K562 (cell line): ENCODE data around the gene MET. TPM values are rescaled to one million over a fixed set of nuclear protein-coding genes. Genes with fewer than 3 reads are reported as not detected.
A peak's percentile ranks its signal among the peaks of the same experiment; 100 is the strongest.

Source experiments
- ATAC-seq: fragments of 200-7000 bp; cut with Tn5 transposase; 3 replicates; pipeline ENCODE4 v1.9.1; 2020; ENCODE audit warnings: moderate library complexity
- BruUV-seq: library from RNA; stranded (reverse); fragments of 400-500 nt; replicated peaks from 2 replicates; lab custom pipeline; 2021; lab: Mats Ljungman, UMichigan
- CTCF ChIA-PET: fragments of 300-600 bp; formaldehyde crosslinking; extraction: SDS; loops from one replicate; lab custom pipeline; 2021; ENCODE audit warnings: low intra/inter-chr PET ratio; lab: Yijun Ruan, JAX
- POLR2A ChIA-PET: fragments of 300-600, 350-650 bp; sonication (Branson Sonifier 250); formaldehyde crosslinking; extraction: SDS; loops from one replicate; lab custom pipeline; 2021; ENCODE audit warnings: antibody characterized with exemption, inconsistent platforms; lab: Yijun Ruan, JAX
- DNase-seq, 4 experiments: peaks; one replicate each; pipeline versions ENCODE4 v3.0.0 to v3.0.0-alpha.2; 2011 to 2018; ENCODE audit warnings: low spot score in 3 of 4, mixed read lengths in 3 of 4; ENCODE audit errors: extremely low read depth in 1 of 4
- FAIRE-seq: peaks from 2 replicates; lab custom pipeline; 2011; peaks lifted over from hg19 to GRCh38; lab: Jason Lieb, UNC
- H2AFZ ChIP-seq: 2 replicates; pipeline ENCODE4 v1.6.0; 2011; ENCODE audit warnings: low read depth, low read length, control low read depth, inconsistent platforms
- H3K27ac ChIP-seq: fragments of 200-600 bp; 3 replicates; pipeline ENCODE4 v1.8.0; 2011; ENCODE audit warnings: low read depth, mild to moderate bottlenecking, control low read depth, inconsistent platforms, low read length, moderate library complexity, mixed read lengths; ENCODE audit errors: extremely low read depth
- H3K27me3 ChIP-seq, 2 experiments: fragments of 300-600 bp in 1 of 2; 2 replicates in 1 of 2; 3 replicates in 1 of 2; pipeline versions ENCODE4 v1.6.0 to v1.8.0; 2011; ENCODE audit warnings: inconsistent platforms in 2 of 2, low read length in 2 of 2, mild to moderate bottlenecking in 1 of 2, mixed read lengths in 1 of 2, moderate library complexity in 1 of 2; ENCODE audit not compliant: control insufficient read depth in 2 of 2, insufficient read depth in 2 of 2
- H3K36me3 ChIP-seq: fragments of 300-600 bp; 3 replicates; pipeline ENCODE4 v1.8.0; 2011; ENCODE audit warnings: mild to moderate bottlenecking, low read length, inconsistent platforms; ENCODE audit not compliant: control insufficient read depth, insufficient read depth
- H3K4me1 ChIP-seq, 2 experiments: fragments of 200-600 bp in 1 of 2; replicated peaks in 1 of 2; 2 replicates in 1 of 2; 3 replicates in 1 of 2; pipeline versions ENCODE4 v1.5.1 to v1.8.0; 2011; ENCODE audit warnings: inconsistent platforms in 2 of 2, low read length in 2 of 2, mild to moderate bottlenecking in 1 of 2, mixed read lengths in 1 of 2, moderate library complexity in 1 of 2; ENCODE audit not compliant: control insufficient read depth in 2 of 2, insufficient read depth in 2 of 2
- H3K4me2 ChIP-seq: 2 replicates; pipeline ENCODE4 v1.6.1; 2011; ENCODE audit warnings: low read length, control low read depth, inconsistent platforms, mixed read lengths; ENCODE audit not compliant: insufficient read depth
- H3K4me3 ChIP-seq: fragments of 200-600 bp; sonication (generic), shearing (Covaris generic); 2 replicates; pipeline ENCODE4 v1.5.1; 2016; ENCODE audit warnings: control low read depth, inconsistent platforms
- H3K79me2 ChIP-seq: fragments of 200-600 bp; 3 replicates; pipeline ENCODE4 v1.8.0; 2011; ENCODE audit warnings: low read length, inconsistent platforms; ENCODE audit not compliant: control insufficient read depth, insufficient read depth
- H3K9ac ChIP-seq, 2 experiments: 2 replicates each; pipeline versions ENCODE4 v1.6.0 to v1.6.1; 2011; ENCODE audit warnings: low read depth in 2 of 2, low read length in 2 of 2, control low read depth in 1 of 2, inconsistent platforms in 1 of 2, mild to moderate bottlenecking in 1 of 2, mixed read lengths in 1 of 2; ENCODE audit not compliant: insufficient read depth in 1 of 2
- H3K9me1 ChIP-seq: one replicate; pipeline ENCODE4 v1.6.0; 2011; ENCODE audit warnings: inconsistent platforms, mild to moderate bottlenecking, low read length, moderate library complexity; ENCODE audit not compliant: control insufficient read depth, insufficient read depth
- H3K9me3 ChIP-seq: replicated peaks from 2 replicates; pipeline ENCODE4 v1.5.1; 2011; ENCODE audit warnings: low read depth, low read length, inconsistent platforms; ENCODE audit not compliant: control insufficient read depth, insufficient read depth
- H4K20me1 ChIP-seq: replicated peaks from 2 replicates; pipeline ENCODE4 v1.6.1; 2011; ENCODE audit warnings: low read length, inconsistent platforms, mixed read lengths; ENCODE audit not compliant: control insufficient read depth, insufficient read depth
- ATF7 ChIP-seq: fragments of 450-650 bp; IDR thresholded peaks from 2 replicates; pipeline ENCODE4 v1.7.1; 2014; ENCODE audit warnings: mild to moderate bottlenecking, moderate library complexity
- BRD4 ChIP-seq: fragments of 200-600 bp; sonication (generic); IDR thresholded peaks from 2 replicates; pipeline ENCODE4 v1.6.1; 2017; ENCODE audit warnings: inconsistent platforms
- C11orf30 ChIP-seq: fragments of 450-650 bp; IDR thresholded peaks from 2 replicates; pipeline ENCODE4 v1.6.1; 2016; ENCODE audit warnings: low read depth, mild to moderate bottlenecking
- E4F1 ChIP-seq: fragments of 250-450 bp; sonication (Bioruptor Pico); IDR thresholded peaks from 2 replicates; pipeline ENCODE4 v1.5.0; 2021; ENCODE audit warnings: mild to moderate bottlenecking, borderline replicate concordance
- HMGXB4 ChIP-seq: sonication (generic); formaldehyde crosslinking; IDR thresholded peaks from 2 replicates; pipeline ENCODE4 v1.8.1; 2023; ENCODE audit warnings: mild to moderate bottlenecking, missing genetic modification reagents
- MAFF ChIP-seq: IDR thresholded peaks from 2 replicates; pipeline ENCODE4 v1.6.1; 2012; ENCODE audit warnings: low read length, improper control_type of control experiment
- MAFG ChIP-seq: fragments of 450-650 bp; conservative IDR thresholded peaks from 2 replicates; pipeline ENCODE4 v1.6.1; 2016; ENCODE audit warnings: missing genetic modification characterization, missing compliant biosample characterization
- MAFK ChIP-seq: IDR thresholded peaks from 2 replicates; pipeline ENCODE4 v1.6.1; 2011; ENCODE audit warnings: low read length, improper control_type of control experiment
- MYBL2 ChIP-seq, 2 experiments: fragments of 450-650 bp in 1 of 2; sonication (generic) in 1 of 2; formaldehyde crosslinking in 1 of 2; IDR thresholded peaks; 2 replicates each; pipeline versions ENCODE4 v1.6.1 to v1.8.1; 2017 to 2022; ENCODE audit warnings: borderline replicate concordance in 1 of 2, inconsistent platforms in 1 of 2, low read depth in 1 of 2, mild to moderate bottlenecking in 1 of 2, missing genetic modification reagents in 1 of 2, moderate library complexity in 1 of 2
- NFE2 ChIP-seq: IDR thresholded peaks from 2 replicates; pipeline ENCODE4 v1.6.1; 2014; ENCODE audit warnings: antibody characterized with exemption, low read depth
- NFE2L1 ChIP-seq: fragments of 450-650 bp; IDR thresholded peaks from 2 replicates; pipeline ENCODE4 v1.6.1; 2016; ENCODE audit warnings: missing genetic modification characterization, low read depth, mild to moderate bottlenecking, missing compliant biosample characterization, moderate library complexity, borderline replicate concordance
- POLR3G ChIP-seq: IDR thresholded peaks from 2 replicates; pipeline ENCODE4 v1.6.1; 2011; ENCODE audit not compliant: insufficient read length, insufficient replicate concordance; ENCODE audit errors: extremely low read depth
- RBM34 ChIP-seq: fragments of 200-400 bp; formaldehyde crosslinking; IDR thresholded peaks from 2 replicates; pipeline ENCODE4 v1.6.1; 2018; ENCODE audit warnings: low read length, borderline replicate concordance; ENCODE audit not compliant: insufficient read depth
- SMAD1 ChIP-seq: fragments of 150-350 bp; IDR thresholded peaks from 2 replicates; pipeline ENCODE4 v1.6.1; 2014; ENCODE audit warnings: low read length, low read depth; ENCODE audit not compliant: partially characterized antibody
- ZC3H8 ChIP-seq: fragments of 450-650 bp; IDR thresholded peaks from 2 replicates; pipeline ENCODE4 v1.6.1; 2017
- ZNF143 ChIP-seq: sonication (generic); formaldehyde crosslinking; IDR thresholded peaks from 2 replicates; pipeline ENCODE4 v1.9.0; 2022; ENCODE audit warnings: mild to moderate bottlenecking, missing genetic modification reagents
- ZNF316 ChIP-seq: fragments of 450-650 bp; IDR thresholded peaks from 2 replicates; pipeline ENCODE4 v1.6.1; 2016
- ZNF589 ChIP-seq: fragments of 200-800 bp; sonication (Bioruptor generic); IDR thresholded peaks from 2 replicates; pipeline ENCODE4 v1.6.1; 2016; ENCODE audit warnings: low read depth, missing genetic modification characterization, missing compliant biosample characterization
- ZNF655 ChIP-seq: fragments of 250-450 bp; sonication (Bioruptor Pico); IDR thresholded peaks from 2 replicates; pipeline ENCODE4 v1.5.0; 2021
- WGBS: fragments of 100-300 bp; shearing (Covaris generic); methylation state at CpG from one replicate; pipeline ENCODE4 v1.1.6; 2016; ENCODE audit warnings: low coverage, mixed read lengths; ENCODE audit not compliant: insufficient coverage; ENCODE audit errors: missing lambda C conversion rate; 5-methylcytosine and 5-hydroxymethylcytosine counted together
- in situ Hi-C: fragments of 300-500 bp; cut with MboI; formaldehyde crosslinking; loops from 4 replicates; pipeline ENCODE4 v1.15.0; 2018; ENCODE audit warnings: inconsistent platforms, mixed read lengths
- intact Hi-C: fragments of 100-400 bp; cut with micrococcal nuclease; formaldehyde crosslinking; loops from 2 replicates; pipeline ENCODE4 v1.14.2; 2022
- polyA plus RNA-seq, 8 experiments: library from polyadenylated mRNA; depleted of rRNA in 4 of 8; stranded (reverse) in 5 of 8; unstranded in 3 of 8; fragments of >200 nt; fragmentation: Nextera tagmentation in 2 of 8; fragmentation: Illumina TruSeq in 1 of 8; extraction: Ambion mirVana in 2 of 8; extraction: Trizol in 1 of 8; gene quantifications; 2 replicates each; pipeline versions ENCODE4 v1.2.1 to v1.2.3, GENCODE V29; 2011 to 2014; ENCODE audit warnings: inconsistent platforms in 1 of 8, missing spikeins in 1 of 8
- total RNA-seq, 7 experiments: library from RNA; depleted of rRNA in 6 of 7; stranded (reverse); fragments of >200 nt in 6 of 7; fragmentation: Illumina TruSeq in 2 of 7; extraction: Trizol in 2 of 7; gene quantifications; 2 replicates each; pipeline versions ENCODE4 v1.2.1 to v1.2.3, GENCODE V29; 2011 to 2021; ENCODE audit warnings: low replicate concordance in 1 of 7

The MET gene
- total and polyA plus RNA-seq, 9 of the 15 experiments (the other 6 are each of a cell fraction or from before 2014, with no cell fraction given), result 0.84 to 2.4 (median 1.1) TPM

- Histone ChIP-seq H3K9me3 (no peaks in the 10 kb centered on the region), H3K4me1 (no peaks in the 10 kb centered on the region; a peak in 2 of 5 replicates), H3K27me3 (peaks cover 4 to 5% of the 10 kb centered on the region in 2 experiments; a peak in 4 of 5 replicates), H4K20me1 (no peaks in the 10 kb centered on the region), H3K9ac (no peak overlapping the region), H3K79me2 (no peaks in the 10 kb centered on the region), H3K4me2 (no peak overlapping the region), H2AFZ (no peak overlapping the region), H3K9me1 (no peaks in the 10 kb centered on the region), H3K4me3 (no peak overlapping the region), H3K27ac (no peak overlapping the region), H3K36me3 (no peaks in the 10 kb centered on the region)
- in situ Hi-C loops, result no loop called here
- WGBS, result 1% methylated on average over 3 of the region's 3 CpGs
- DNase-seq (no peak), ATAC-seq (no peak), FAIRE-seq (no peak)
- ChIA-PET CTCF (no interaction called here), POLR2A (interaction anchor here (1.2 to 1.4 kb wide), 2 partner anchors 9 to 245 kb away, joined by 3 to 4 read pairs; partner anchors contain the start of gene ST7)
- intact Hi-C loops, result no loop called here
- TF ChIP-seq ATF7, result no peak
- peak; percentile 42 for TF ChIP-seq NFE2
- no peak for TF ChIP-seq ZNF655 (CRISPR knock-in tag)
- no peak for TF ChIP-seq MYBL2 (IDR thresholded peaks at IDR 0.05; ENCODE audit: low read depth)
- TF ChIP-seq MYBL2 (CRISPR knock-in tag; IDR thresholded peaks at IDR 0.05; ENCODE audit: borderline replicate concordance), result no peak
- TF ChIP-seq BRD4, result no peak
- TF ChIP-seq ZNF316, result peak; percentile 97
- TF ChIP-seq E4F1 (CRISPR knock-in tag), result no peak
- no peak for TF ChIP-seq ZC3H8
- peak; percentile 87 for TF ChIP-seq MAFF
- TF ChIP-seq NFE2L1, result peak; percentile 56
- no peak for TF ChIP-seq ZNF589 (CRISPR knock-in tag)
- TF ChIP-seq MAFG (tag), result peak; percentile 91
- TF ChIP-seq POLR3G, result no peak
- no peak for TF ChIP-seq HMGXB4 (CRISPR knock-in tag)
- no peak for TF ChIP-seq ZNF143 (CRISPR knock-in tag)
- peak; percentile 88 for TF ChIP-seq C11orf30
- TF ChIP-seq RBM34, result no peak
- peak; percentile 87 for TF ChIP-seq MAFK
- no peak for TF ChIP-seq SMAD1
- BruUV-seq, result no TSS peak
Observed at GRCh38 chr7:116707289-116707688, 35.3 kb downstream of the MET start.
